Fibroblast of villous mesenchyme (primary cell): ENCODE measurements around the gene TSSK6. TPM values are rescaled to one million over a fixed set of nuclear protein-coding genes. Genes with fewer than 3 reads are reported as not detected.
"Not testable (repeated sequence)": the region's sequence is repeated elsewhere in the genome, so short reads cannot be mapped to it uniquely, and the experiment has no call there.

Source experiments
- DNase-seq: peaks from one replicate; pipeline ENCODE4 v3.0.0-alpha.2; 2010; ENCODE audit warnings: low read depth
- H3K4me3 ChIP-seq: 2 replicates; pipeline ENCODE4 v1.5.1; 2011; ENCODE audit warnings: low read depth, mild to moderate bottlenecking, low read length
- CTCF ChIP-seq: IDR thresholded peaks from 2 replicates; pipeline ENCODE4 v1.5.1; 2012; ENCODE audit warnings: low read depth, mild to moderate bottlenecking, low read length; ENCODE audit not compliant: insufficient read depth
- total RNA-seq: library from RNA; depleted of rRNA; stranded (reverse); fragments of >200 nt; gene quantifications from 2 replicates; pipeline ENCODE4 v1.2.3, GENCODE V29; 2012

TSSK6 gene
- total RNA-seq, 1 donor = 1.3 TPM

- peak; percentile 64 for TF ChIP-seq CTCF
- DNase-seq = peak; percentile 48
- no peak overlapping the region for H3K4me3 ChIP-seq
These were observed 39.2 kb downstream of the TSSK6 start for GRCh38 chr19:19475849-19476828.

GRCh38 chr19:19475015-19475765 lies 40.2 kb downstream of the TSSK6 start:
- DNase-seq = no peak
- H3K4me3 ChIP-seq = no peak overlapping the region
- no peak for TF ChIP-seq CTCF

GRCh38 chr19:19472106-19472505 lies 43.2 kb downstream of the TSSK6 start:
- not testable (repeated sequence) for DNase-seq, H3K4me3 ChIP-seq

- no peak for DNase-seq
- no peak for TF ChIP-seq CTCF
- no peak overlapping the region for H3K4me3 ChIP-seq
These were observed 43.7 kb downstream of the TSSK6 start for GRCh38 chr19:19471682-19472081.

- no peak for DNase-seq
- no peak for TF ChIP-seq CTCF
- H3K4me3 ChIP-seq = no peak overlapping the region
These were observed 44.8 kb downstream of the TSSK6 start for GRCh38 chr19:19470579-19470978.

GRCh38 chr19:19468424-19469050 lies 46.8 kb downstream of the TSSK6 start:
- DNase-seq = no peak
- TF ChIP-seq CTCF = no peak
- no peak overlapping the region for H3K4me3 ChIP-seq

GRCh38 chr19:19466201-19466600 lies 49.1 kb downstream of the TSSK6 start:
- H3K4me3 ChIP-seq = no peak overlapping the region
- DNase-seq = no peak
- no peak for TF ChIP-seq CTCF
